ENCODE measurements around the gene SNAPC3. TPM values are rescaled to one million over a fixed set of nuclear protein-coding genes. Genes with fewer than 3 reads are reported as not detected.

The SNAPC3 gene
- polyA plus RNA-seq, 4 donors = 7.6 to 36.7 (median 13.7) TPM

- Histone ChIP-seq H3K27ac (ENCODE audit: low read depth in 1 of 3, low read length in 2 of 3) (no peak overlapping the region), H3K9me3 (ENCODE audit: control insufficient read depth in 2 of 2, insufficient read depth in 1 of 2, low read depth in 1 of 2, low read length in 1 of 2) (peaks cover 0 to 2% of the 10 kb centered on the region in 2 donors), H3K36me3 (ENCODE audit: control insufficient read depth in 3 of 3, insufficient read depth in 2 of 3, low read depth in 1 of 3, low read length in 3 of 3) (no peaks in the 10 kb centered on the region), H3K27me3 (ENCODE audit: control insufficient read depth in 3 of 3, insufficient read depth in 3 of 3, low read length in 3 of 3) (no peaks in the 10 kb centered on the region), H3K4me1 (ENCODE audit: control insufficient read depth in 3 of 3, insufficient read depth in 2 of 3, low read depth in 1 of 3, low read length in 2 of 3) (no peaks in the 10 kb centered on the region), H3K4me3 (ENCODE audit: low read depth in 1 of 3, low read length in 3 of 3) (no peak overlapping the region)
- 50 to 95% (median 63%) methylated on average over 1 of the region's 1 CpG for WGBS, 3 donors
- FAIRE-seq (no peak), DNase-seq (no peak)
Observed at GRCh38 chr9:15381491-15381890, 41.2 kb upstream of the SNAPC3 start.

- Histone ChIP-seq H3K27me3 (ENCODE audit: control insufficient read depth in 3 of 3, insufficient read depth in 3 of 3, low read length in 3 of 3) (no peaks in the 10 kb centered on the region), H3K27ac (ENCODE audit: low read depth in 1 of 3, low read length in 2 of 3) (no peak overlapping the region), H3K4me1 (ENCODE audit: control insufficient read depth in 3 of 3, insufficient read depth in 2 of 3, low read depth in 1 of 3, low read length in 2 of 3) (peaks cover 0 to 29% (median 7%) of the 10 kb centered on the region in 3 donors), H3K4me3 (ENCODE audit: low read depth in 1 of 3, low read length in 3 of 3) (no peak overlapping the region), H3K36me3 (ENCODE audit: control insufficient read depth in 3 of 3, insufficient read depth in 2 of 3, low read depth in 1 of 3, low read length in 3 of 3) (no peaks in the 10 kb centered on the region), H3K9me3 (ENCODE audit: control insufficient read depth in 2 of 2, insufficient read depth in 1 of 2, low read depth in 1 of 2, low read length in 1 of 2) (no peaks in the 10 kb centered on the region)
- DNase-seq (no peak), FAIRE-seq (no peak)
- WGBS, 3 donors = 80 to 87% (median 85%) methylated on average over 6 of the region's 6 CpGs
Observed at GRCh38 chr9:15386465-15386864, 36.2 kb upstream of the SNAPC3 start.

- Histone ChIP-seq H3K27me3 (ENCODE audit: control insufficient read depth in 3 of 3, insufficient read depth in 3 of 3, low read length in 3 of 3) (no peaks in the 10 kb centered on the region), H3K9me3 (ENCODE audit: control insufficient read depth in 2 of 2, insufficient read depth in 1 of 2, low read depth in 1 of 2, low read length in 1 of 2) (no peaks in the 10 kb centered on the region), H3K4me1 (ENCODE audit: control insufficient read depth in 3 of 3, insufficient read depth in 2 of 3, low read depth in 1 of 3, low read length in 2 of 3) (peaks cover 0 to 45% (median 7%) of the 10 kb centered on the region in 3 donors), H3K27ac (ENCODE audit: low read depth in 1 of 3, low read length in 2 of 3) (peak overlapping the region in 1 of 3 donors; percentile 86), H3K36me3 (ENCODE audit: control insufficient read depth in 3 of 3, insufficient read depth in 2 of 3, low read depth in 1 of 3, low read length in 3 of 3) (no peaks in the 10 kb centered on the region), H3K4me3 (ENCODE audit: low read depth in 1 of 3, low read length in 3 of 3) (no peak overlapping the region)
- DNase-seq (peak; percentile 11 to 68), FAIRE-seq (no peak)
Observed at GRCh38 chr9:15389173-15389572, 33.5 kb upstream of the SNAPC3 start.

GRCh38 chr9:15389631-15390030 is 33.0 kb upstream of the SNAPC3 start:
- Histone ChIP-seq H3K27ac (ENCODE audit: low read depth in 1 of 3, low read length in 2 of 3) (peak overlapping the region in 2 of 3 donors; percentile 30 to 86), H3K9me3 (ENCODE audit: control insufficient read depth in 2 of 2, insufficient read depth in 1 of 2, low read depth in 1 of 2, low read length in 1 of 2) (no peaks in the 10 kb centered on the region), H3K27me3 (ENCODE audit: control insufficient read depth in 3 of 3, insufficient read depth in 3 of 3, low read length in 3 of 3) (no peaks in the 10 kb centered on the region), H3K4me3 (ENCODE audit: low read depth in 1 of 3, low read length in 3 of 3) (no peak overlapping the region), H3K36me3 (ENCODE audit: control insufficient read depth in 3 of 3, insufficient read depth in 2 of 3, low read depth in 1 of 3, low read length in 3 of 3) (no peaks in the 10 kb centered on the region), H3K4me1 (ENCODE audit: control insufficient read depth in 3 of 3, insufficient read depth in 2 of 3, low read depth in 1 of 3, low read length in 2 of 3) (peaks cover 0 to 45% (median 7%) of the 10 kb centered on the region in 3 donors)
- FAIRE-seq (no peak), DNase-seq (peak in 1 of 2 donors; percentile 39)
- 38 to 67% (median 47%) methylated on average over 4 of the region's 4 CpGs for WGBS, 3 donors

DNA sequence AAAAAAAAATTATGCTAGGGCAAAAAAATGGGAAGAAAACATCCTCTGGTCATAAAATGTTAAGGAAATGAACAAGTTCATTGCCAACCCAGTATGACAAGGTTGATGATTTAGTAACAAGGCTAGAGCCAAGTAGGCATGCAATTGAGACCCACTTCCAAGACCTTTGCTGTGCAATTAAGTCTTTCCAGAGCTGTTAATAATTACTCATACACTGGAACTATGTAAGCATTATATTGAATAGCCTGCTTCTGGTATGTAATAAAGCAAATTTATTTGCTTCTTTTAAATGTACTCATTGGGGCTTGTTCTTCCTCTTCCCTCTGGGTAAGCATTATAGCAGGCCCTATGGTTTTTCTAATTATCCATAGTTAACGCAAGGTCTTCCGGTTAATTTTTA is 32.5 kb upstream of the SNAPC3 start:
- H3K4me1 ChIP-seq (ENCODE audit: control insufficient read depth in 3 of 3, insufficient read depth in 2 of 3, low read depth in 1 of 3, low read length in 2 of 3) = peaks cover 0 to 45% (median 7%) of the 10 kb centered on the region in 3 donors
- 7 to 53% (median 27%) methylated on average over 2 of the region's 2 CpGs for WGBS, 3 donors
- no peak overlapping the region for H3K4me3 ChIP-seq (ENCODE audit: low read depth in 1 of 3, low read length in 3 of 3)
- H3K36me3 ChIP-seq (ENCODE audit: control insufficient read depth in 3 of 3, insufficient read depth in 2 of 3, low read depth in 1 of 3, low read length in 3 of 3) = no peaks in the 10 kb centered on the region
- H3K9me3 ChIP-seq (ENCODE audit: control insufficient read depth in 2 of 2, insufficient read depth in 1 of 2, low read depth in 1 of 2, low read length in 1 of 2) = no peaks in the 10 kb centered on the region
- FAIRE-seq = peak; percentile 77
- DNase-seq = peak; percentile 86 to 89
- H3K27ac ChIP-seq (ENCODE audit: low read depth in 1 of 3, low read length in 2 of 3) = peak overlapping the region in 1 of 3 donors; percentile 86
- H3K27me3 ChIP-seq (ENCODE audit: control insufficient read depth in 3 of 3, insufficient read depth in 3 of 3, low read length in 3 of 3) = no peaks in the 10 kb centered on the region

DNA sequence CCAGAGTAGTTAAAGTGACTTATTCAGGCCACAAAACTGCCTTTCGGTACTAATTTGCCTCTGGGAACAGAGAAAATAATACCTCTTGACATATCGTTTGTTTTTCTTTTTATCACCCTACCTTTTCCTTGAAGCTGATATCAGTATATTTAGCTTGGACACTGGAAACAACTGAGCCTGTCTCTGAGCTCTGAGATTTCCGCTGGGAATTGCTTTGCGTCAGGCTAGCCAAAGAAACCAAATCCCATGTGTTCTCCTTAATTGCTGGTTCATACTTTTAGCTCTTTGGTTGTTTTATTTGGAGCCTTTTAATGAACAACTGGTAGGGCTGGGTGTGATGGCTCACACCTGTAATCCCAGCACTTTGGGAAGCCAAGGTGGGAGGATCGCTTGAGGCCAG is 30.3 kb upstream of the SNAPC3 start:
- FAIRE-seq = no peak
- no peak overlapping the region for H3K4me3 ChIP-seq (ENCODE audit: low read depth in 1 of 3, low read length in 3 of 3)
- peak overlapping the region in 1 of 3 donors; percentile 23 for H3K27ac ChIP-seq (ENCODE audit: low read depth in 1 of 3, low read length in 2 of 3)
- H3K9me3 ChIP-seq (ENCODE audit: control insufficient read depth in 2 of 2, insufficient read depth in 1 of 2, low read depth in 1 of 2, low read length in 1 of 2) = no peaks in the 10 kb centered on the region
- no peaks in the 10 kb centered on the region for H3K36me3 ChIP-seq (ENCODE audit: control insufficient read depth in 3 of 3, insufficient read depth in 2 of 3, low read depth in 1 of 3, low read length in 3 of 3)
- no peaks in the 10 kb centered on the region for H3K27me3 ChIP-seq (ENCODE audit: control insufficient read depth in 3 of 3, insufficient read depth in 3 of 3, low read length in 3 of 3)
- WGBS, 3 donors = 84 to 85% (median 84%) methylated on average over 5 of the region's 5 CpGs
- peaks cover 0 to 44% (median 7%) of the 10 kb centered on the region in 3 donors for H3K4me1 ChIP-seq (ENCODE audit: control insufficient read depth in 3 of 3, insufficient read depth in 2 of 3, low read depth in 1 of 3, low read length in 2 of 3)
- no peak for DNase-seq

DNA sequence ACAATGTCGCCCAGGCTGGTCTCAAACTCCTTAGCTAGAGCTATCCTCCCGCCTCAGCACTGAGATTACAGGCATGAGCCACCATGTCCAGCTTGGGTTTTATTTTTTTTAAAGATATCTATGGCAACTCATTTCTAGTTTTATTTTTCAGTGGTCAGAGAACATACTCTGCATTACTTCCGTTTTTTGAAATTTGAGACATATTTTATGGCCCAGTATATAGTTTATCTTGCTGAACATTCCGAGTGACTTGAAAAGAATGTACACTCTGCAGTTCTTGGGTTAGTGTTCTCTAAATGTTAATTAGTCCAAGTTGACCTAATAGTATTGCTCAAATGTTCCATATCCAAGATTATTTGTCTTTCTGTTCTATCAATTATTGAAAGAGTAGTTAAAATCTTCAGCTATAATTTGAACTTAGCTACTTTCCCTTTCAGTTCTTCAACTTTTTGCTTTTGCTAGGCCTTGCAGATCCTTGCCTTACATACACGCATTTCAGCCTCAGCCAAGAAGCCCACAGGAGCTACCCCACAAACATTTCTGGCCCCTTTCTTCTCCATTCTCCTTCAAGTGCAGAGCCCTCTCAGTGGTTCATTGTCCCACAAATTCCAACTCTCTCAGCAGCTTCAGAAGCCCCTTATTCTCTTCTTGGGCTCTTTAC is 22.3 kb upstream of the SNAPC3 start:
- FAIRE-seq (no peak), DNase-seq (peak; percentile 18 to 68)
- 42 to 67% (median 51%) methylated on average over 5 of the region's 5 CpGs for WGBS, 3 donors
- H3K9me3 ChIP-seq (ENCODE audit: control insufficient read depth in 2 of 2, insufficient read depth in 1 of 2, low read depth in 1 of 2, low read length in 1 of 2) = peaks cover 0 to 5% of the 10 kb centered on the region in 2 donors
- peak overlapping the region in 1 of 3 donors; percentile 58 for H3K27ac ChIP-seq (ENCODE audit: low read depth in 1 of 3, low read length in 2 of 3)
- H3K36me3 ChIP-seq (ENCODE audit: control insufficient read depth in 3 of 3, insufficient read depth in 2 of 3, low read depth in 1 of 3, low read length in 3 of 3) = no peaks in the 10 kb centered on the region
- no peaks in the 10 kb centered on the region for H3K27me3 ChIP-seq (ENCODE audit: control insufficient read depth in 3 of 3, insufficient read depth in 3 of 3, low read length in 3 of 3)
- peaks cover 0 to 13% (median 0%) of the 10 kb centered on the region in 3 donors for H3K4me1 ChIP-seq (ENCODE audit: control insufficient read depth in 3 of 3, insufficient read depth in 2 of 3, low read depth in 1 of 3, low read length in 2 of 3)
- no peak overlapping the region for H3K4me3 ChIP-seq (ENCODE audit: low read depth in 1 of 3, low read length in 3 of 3)

DNA sequence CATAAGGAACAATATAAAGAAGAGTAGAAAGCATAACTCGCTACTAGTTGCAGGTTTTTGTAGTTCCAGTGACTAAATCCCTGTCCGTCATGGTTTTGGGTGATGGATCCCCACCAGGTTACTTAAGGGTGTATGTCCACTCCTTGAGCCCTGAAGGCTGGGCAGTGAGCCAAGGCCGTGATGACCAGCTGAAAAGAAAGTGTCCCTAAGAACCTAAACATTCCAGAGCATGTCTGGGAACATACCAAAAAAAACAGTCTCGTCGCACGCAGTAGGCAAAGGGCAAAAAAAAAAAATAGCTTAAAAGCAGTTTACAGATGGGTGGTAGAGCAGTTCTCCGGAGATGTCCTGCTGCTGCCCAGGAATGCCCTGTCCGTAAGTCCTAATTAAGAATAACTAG is 21.4 kb upstream of the SNAPC3 start:
- DNase-seq (no peak), FAIRE-seq (no peak)
- Histone ChIP-seq H3K27me3 (ENCODE audit: control insufficient read depth in 3 of 3, insufficient read depth in 3 of 3, low read length in 3 of 3) (no peaks in the 10 kb centered on the region), H3K36me3 (ENCODE audit: control insufficient read depth in 3 of 3, insufficient read depth in 2 of 3, low read depth in 1 of 3, low read length in 3 of 3) (no peaks in the 10 kb centered on the region), H3K27ac (ENCODE audit: low read depth in 1 of 3, low read length in 2 of 3) (peak overlapping the region in 1 of 3 donors; percentile 58), H3K9me3 (ENCODE audit: control insufficient read depth in 2 of 2, insufficient read depth in 1 of 2, low read depth in 1 of 2, low read length in 1 of 2) (peaks cover 0 to 5% of the 10 kb centered on the region in 2 donors), H3K4me3 (ENCODE audit: low read depth in 1 of 3, low read length in 3 of 3) (no peak overlapping the region), H3K4me1 (ENCODE audit: control insufficient read depth in 3 of 3, insufficient read depth in 2 of 3, low read depth in 1 of 3, low read length in 2 of 3) (peaks cover 0 to 13% (median 0%) of the 10 kb centered on the region in 3 donors)
- 75 to 93% (median 92%) methylated on average over 8 of the region's 8 CpGs for WGBS, 3 donors

DNA sequence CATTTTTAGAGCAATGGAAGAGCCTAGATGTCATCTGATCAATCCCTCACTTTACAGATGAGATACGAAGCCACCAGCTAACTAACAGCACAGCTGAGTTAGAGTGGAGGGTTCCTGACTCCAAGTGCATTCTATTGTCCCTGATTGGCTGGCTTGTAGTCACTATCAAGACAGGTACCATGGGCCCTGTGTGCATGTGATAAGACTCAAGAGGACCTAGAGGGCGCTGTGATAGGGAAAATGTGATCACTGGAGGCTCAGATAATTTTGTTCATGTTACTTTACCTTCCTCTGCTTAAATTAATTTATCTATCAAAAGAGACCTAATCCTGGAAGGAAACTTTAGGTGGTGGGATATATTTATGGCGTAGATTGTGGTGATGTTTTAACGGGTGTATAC is 19.5 kb upstream of the SNAPC3 start:
- Histone ChIP-seq H3K27ac (ENCODE audit: low read depth in 1 of 3, low read length in 2 of 3) (no peak overlapping the region), H3K4me1 (ENCODE audit: control insufficient read depth in 3 of 3, insufficient read depth in 2 of 3, low read depth in 1 of 3, low read length in 2 of 3) (peaks cover 0 to 13% (median 0%) of the 10 kb centered on the region in 3 donors), H3K4me3 (ENCODE audit: low read depth in 1 of 3, low read length in 3 of 3) (no peak overlapping the region), H3K9me3 (ENCODE audit: control insufficient read depth in 2 of 2, insufficient read depth in 1 of 2, low read depth in 1 of 2, low read length in 1 of 2) (peaks cover 0 to 5% of the 10 kb centered on the region in 2 donors), H3K36me3 (ENCODE audit: control insufficient read depth in 3 of 3, insufficient read depth in 2 of 3, low read depth in 1 of 3, low read length in 3 of 3) (no peaks in the 10 kb centered on the region), H3K27me3 (ENCODE audit: control insufficient read depth in 3 of 3, insufficient read depth in 3 of 3, low read length in 3 of 3) (no peaks in the 10 kb centered on the region)
- 72 to 82% (median 80%) methylated on average over 4 of the region's 4 CpGs for WGBS, 3 donors
- FAIRE-seq (no peak), DNase-seq (peak; percentile 26 to 37)
